ENCODE data around the gene HPS5.

HPS5 gene

DNA sequence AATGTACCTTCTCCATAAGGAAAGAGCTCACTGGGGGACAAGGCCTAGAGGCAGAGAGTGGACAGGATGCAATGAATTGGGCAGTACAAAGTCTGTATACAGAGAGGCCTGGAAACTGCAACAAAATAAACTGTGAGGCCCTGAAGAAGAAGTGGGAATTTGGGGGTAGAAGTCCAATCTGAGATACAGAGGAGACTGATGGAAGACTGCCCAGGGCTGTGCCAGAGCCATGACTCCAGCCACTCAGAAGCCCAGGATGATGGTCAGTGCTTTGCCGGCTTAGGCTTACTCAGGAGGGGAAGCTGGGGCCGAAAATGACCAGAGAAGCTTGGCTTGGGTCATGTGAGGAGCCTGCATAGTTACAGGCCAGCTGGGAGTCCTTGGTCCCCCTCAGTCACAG lies 91.1 kb downstream of the HPS5 start:
- DNase-seq: no peak

DNA sequence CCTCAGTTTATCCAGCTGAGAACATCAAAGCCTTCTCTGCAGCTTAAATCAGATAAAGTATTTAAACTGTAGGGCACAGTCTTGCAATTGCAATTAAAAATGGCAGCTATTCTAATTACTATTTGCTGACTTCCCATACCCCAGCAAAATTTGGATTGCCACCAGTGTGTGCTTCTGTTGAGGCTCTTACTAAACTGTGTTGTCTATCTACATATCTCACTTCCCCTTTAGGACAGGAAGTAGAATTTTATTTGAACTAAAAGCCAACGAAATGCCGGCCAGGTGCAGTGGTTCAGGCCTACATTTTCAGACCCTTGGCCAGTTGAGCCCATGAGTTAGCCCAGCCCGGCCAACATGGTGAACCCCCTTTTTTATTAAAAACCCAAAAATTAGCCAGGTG lies 92.4 kb downstream of the HPS5 start:
- DNase-seq: no peak

All from DMS153 (cell line).